CD4-positive, alpha-beta T cell treated with Interleukin-21 for 1 hour (primary cell): ENCODE data around the gene SLC22A9.
"Not testable (repeated sequence)": the region's sequence is repeated elsewhere in the genome, so short reads cannot be mapped to it uniquely, and the experiment has no call there.

Experiments
- DNase-seq: peaks from one replicate; pipeline ENCODE4 v3.0.0-alpha.2; 2020

The SLC22A9 gene

DNA sequence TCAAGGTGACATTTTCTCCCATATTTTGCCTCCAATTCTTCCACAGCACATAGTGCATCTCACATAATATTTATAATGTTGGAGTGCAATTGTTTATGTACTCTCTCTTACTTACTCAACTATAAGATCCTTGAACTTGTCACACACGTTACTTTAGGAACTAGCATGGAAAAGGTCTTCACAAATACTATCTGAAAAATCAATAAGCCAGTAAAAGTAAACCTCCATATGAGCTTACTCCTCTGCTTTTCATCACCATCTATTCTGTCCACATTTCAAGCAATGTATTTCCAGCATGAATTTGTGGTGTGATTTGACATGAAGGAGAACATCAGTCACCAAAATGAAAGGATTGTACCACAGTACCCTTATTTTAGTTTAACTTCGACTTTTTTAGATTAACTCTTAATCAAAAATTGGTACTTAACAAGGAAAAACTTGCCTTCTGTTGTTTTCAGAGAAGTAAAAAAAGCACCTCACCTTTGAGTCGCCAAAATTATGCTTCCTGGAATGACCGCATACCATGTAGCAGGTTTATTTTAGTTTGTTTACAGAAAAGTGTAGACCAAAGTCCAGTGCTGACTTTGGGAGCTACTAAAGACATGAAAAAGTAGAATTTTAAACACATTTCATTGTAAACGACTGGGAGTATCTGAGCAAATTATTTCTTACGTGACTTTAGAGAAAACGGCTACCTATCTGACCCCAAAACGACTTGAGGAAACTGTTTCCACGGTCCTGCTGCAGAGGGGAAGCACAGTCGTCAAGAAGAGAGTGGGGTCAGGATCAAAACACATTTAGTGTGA lies at the start of gene SLC22A9:
SLC22A9 (plus strand) TSS at position 621 of the 806 bp plus-strand sequence. CDS start 272 bp downstream, outside the sequence.
- DNase-seq, result no peak

DNA sequence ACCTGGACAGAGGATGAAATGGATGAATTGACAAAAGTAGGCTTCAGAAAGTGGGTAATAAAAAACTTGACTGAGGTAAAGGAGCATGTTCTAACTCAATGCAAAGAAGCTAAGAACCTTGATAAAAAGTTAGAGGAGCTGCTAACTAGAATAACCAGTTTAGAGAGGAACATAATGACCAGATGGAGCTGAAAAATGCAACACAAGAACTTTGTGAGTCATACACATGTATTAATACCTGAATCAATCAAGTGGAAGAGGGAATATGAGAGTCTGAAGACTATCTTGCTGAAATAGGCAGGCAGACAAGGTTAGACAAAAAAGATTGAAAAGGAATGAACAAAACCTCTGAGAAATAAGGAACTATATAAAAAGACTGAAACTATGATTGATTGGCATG lies 47.9 kb upstream of the SLC22A9 start:
- DNase-seq, result no peak

DNA sequence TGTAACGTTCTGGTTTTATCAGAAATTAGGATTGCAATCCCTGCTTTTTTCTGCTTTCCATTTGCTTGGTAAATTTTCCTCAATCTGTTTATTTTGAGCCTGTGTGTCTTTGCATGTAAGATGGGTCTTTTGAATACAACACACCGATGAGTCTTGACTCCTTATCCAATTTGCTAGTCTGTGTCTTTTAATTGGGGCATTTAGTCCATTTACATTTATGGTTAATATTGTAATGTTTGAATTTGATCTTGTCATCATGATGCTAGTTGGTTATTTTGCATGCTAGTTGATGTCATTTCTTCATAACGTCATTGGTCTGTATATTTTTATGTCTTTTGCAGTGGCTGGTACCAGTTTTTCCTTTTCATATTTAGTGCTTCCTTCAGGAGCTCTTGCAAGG lies 34.5 kb upstream of the SLC22A9 start:
- not testable (repeated sequence) for DNase-seq

DNA sequence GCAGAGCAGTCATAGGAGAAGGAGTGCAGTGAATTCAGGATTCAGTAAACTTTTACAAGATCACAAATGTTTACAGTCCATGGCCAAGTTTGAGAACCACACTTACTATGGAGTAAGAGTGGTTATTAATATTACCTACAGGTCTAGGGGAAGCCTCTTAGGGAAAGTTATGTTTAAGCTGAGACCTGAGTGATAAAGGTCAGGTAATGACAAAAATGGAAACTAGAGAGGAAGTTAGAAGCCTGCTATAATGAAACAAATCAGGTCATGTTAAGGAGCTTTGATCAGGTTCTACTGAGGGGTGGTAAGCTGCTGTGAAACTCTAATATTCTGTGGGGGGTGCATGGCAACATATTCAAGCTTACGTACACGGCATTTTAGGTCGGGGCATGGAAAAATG lies 32.5 kb upstream of the SLC22A9 start:
- DNase-seq, result no peak

DNA sequence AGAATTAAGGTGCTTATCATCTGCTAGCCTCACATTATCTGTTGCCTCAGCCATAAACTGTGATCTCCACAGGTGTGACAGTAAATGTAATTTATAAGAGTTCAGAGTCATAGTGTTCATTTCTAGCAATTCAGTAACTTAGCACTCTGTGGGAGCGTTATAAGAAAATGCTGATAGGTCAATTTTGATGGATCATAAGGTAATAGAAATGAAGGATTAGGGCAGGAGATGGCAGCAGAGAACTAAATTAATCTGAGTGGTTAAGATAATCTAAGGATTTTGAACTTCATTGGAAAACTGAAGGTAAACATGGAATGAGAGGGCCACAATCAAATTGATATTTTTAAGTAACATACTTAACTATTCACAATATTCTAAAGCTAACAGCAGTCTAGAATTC lies 26.5 kb upstream of the SLC22A9 start:
- DNase-seq, result no peak

DNA sequence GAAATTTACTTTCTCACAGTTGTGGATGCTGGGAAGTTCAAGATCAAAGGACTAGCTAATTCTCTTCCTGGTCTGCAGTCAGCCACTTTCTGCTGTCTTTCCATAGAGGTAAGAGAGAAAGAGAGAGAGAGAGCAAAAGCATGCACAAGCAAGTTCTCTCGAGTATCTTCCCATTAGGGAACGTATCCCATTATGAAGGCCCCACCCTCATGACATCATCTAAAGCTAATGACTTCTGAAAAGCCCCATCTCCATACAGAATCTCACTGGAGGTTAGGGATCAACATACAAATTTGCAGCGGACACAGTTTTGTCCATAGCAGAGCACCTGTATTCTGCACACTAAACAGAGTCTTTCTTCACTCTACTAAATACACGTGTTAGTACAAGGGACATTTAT lies 17.4 kb upstream of the SLC22A9 start:
- no peak for DNase-seq

DNA sequence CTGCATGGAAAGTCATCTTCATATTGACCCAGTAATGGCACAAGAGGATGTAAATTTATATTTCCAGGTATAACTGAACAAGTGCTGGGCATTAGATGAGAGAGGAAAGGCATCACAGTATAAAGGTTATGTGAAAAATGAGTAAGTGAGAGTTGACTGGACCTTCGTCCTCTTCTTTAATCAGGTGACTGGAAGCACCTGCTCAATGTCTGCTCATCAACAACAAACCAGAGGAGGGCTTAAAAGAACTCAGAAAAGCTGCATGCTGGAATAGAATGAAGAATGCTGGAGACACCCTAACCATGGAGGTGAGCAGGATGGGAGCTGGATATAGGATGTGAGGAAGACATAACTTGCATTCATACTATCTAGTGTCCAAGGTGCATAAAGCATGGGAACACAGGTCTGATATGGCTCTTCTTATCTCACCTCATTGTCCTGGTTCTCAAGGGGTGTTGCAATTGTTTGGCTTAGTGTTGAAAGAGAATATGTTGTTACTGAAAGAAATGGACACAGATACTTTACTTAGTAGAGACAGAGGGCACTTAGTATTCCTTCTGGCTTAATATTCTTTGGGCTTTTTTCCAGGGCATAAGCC lies 7.3 kb upstream of the SLC22A9 start:
- no peak for DNase-seq

DNA sequence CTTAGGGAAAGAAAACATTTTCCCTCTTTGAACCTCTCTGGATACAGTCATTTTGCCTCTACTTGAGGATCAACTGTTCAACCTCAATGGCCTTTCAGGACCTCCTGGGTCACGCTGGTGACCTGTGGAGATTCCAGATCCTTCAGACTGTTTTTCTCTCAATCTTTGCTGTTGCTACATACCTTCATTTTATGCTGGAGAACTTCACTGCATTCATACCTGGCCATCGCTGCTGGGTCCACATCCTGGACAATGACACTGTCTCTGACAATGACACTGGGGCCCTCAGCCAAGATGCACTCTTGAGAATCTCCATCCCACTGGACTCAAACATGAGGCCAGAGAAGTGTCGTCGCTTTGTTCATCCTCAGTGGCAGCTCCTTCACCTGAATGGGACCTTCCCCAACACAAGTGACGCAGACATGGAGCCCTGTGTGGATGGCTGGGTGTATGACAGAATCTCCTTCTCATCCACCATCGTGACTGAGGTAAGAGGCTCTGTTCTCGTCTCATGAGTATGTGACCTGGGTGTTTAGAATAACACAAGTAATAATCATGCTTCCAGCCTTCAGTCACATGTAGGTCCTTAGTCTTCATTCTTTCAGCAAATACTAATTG lies 495 bp downstream of the SLC22A9 start:
- no peak for DNase-seq

DNA sequence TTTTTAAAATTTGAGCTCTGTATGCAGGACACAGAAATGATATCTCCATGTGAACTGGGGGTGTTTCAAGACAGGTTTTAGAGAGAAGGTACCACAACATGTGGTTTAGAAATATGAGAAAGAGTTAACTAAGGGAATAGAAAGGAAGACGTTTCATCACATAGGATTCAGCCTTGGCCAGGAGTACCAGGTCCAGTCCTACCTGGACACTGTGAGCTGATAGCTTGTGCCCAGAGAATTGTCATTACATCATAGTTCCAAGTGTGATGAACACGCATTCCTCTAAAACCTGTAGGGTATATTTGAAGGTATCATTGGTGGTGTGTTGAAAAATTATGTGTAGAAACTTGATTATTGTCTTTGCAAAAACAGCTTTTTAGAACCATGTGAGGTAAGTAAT lies 1.8 kb downstream of the SLC22A9 start:
- no peak for DNase-seq

DNA sequence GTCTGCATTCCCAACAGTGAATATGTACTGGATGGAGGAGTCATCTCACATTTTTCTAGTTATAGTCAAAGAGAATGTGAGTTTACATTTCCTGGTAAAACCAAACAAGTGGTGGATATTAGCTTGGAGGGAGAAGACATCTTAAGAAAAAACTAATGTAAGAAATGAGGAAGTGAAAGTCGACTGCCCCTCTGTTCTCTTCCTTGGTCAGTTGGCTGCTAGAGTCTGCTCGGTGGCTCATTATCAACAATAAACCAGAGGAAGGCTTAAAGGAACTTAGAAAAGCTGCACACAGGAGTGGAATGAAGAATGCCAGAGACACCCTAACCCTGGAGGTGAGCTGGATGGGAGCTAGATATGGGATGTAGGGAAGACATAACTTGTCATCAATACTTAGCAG lies 5.8 kb downstream of the SLC22A9 start:
- no peak for DNase-seq

DNA sequence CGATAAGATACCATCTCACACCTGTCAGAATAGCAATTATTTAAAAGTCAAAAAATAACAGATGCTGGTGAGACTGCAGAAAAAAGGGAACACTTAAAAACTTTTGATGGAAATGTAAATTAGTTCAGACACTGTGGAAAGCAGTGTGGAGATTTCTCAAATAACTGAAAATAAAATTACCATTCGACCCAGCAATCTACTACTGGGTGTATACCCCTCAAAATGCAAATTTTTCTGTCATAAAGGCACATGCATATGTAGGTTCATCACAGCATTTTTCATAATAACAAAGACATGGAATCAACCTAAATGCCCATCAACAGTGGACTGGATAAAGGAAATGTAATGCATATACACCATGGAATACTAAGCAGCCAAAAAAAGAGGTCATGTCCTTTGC lies 10.5 kb downstream of the SLC22A9 start:
- DNase-seq, result no peak

DNA sequence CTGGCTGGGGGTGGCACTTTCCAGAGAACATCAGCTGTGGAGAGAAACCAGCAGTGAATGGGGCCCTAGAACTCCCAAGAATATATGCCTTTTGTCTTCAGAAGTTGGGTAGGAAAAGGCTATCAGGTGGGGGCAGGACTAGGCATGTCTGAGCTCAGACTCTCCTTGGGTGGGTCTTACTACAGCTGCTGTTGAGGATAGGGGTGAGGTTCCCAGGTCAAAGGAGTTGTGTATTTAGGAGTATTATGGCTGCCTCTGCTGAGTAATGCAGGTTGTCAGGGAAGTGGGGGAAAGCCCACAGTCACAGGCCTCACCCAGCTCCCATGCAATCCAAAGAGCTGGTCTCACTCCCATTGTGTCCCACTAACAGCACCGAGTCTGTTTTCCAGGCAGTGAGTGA lies 26.1 kb downstream of the SLC22A9 start:
- DNase-seq, result no peak

DNA sequence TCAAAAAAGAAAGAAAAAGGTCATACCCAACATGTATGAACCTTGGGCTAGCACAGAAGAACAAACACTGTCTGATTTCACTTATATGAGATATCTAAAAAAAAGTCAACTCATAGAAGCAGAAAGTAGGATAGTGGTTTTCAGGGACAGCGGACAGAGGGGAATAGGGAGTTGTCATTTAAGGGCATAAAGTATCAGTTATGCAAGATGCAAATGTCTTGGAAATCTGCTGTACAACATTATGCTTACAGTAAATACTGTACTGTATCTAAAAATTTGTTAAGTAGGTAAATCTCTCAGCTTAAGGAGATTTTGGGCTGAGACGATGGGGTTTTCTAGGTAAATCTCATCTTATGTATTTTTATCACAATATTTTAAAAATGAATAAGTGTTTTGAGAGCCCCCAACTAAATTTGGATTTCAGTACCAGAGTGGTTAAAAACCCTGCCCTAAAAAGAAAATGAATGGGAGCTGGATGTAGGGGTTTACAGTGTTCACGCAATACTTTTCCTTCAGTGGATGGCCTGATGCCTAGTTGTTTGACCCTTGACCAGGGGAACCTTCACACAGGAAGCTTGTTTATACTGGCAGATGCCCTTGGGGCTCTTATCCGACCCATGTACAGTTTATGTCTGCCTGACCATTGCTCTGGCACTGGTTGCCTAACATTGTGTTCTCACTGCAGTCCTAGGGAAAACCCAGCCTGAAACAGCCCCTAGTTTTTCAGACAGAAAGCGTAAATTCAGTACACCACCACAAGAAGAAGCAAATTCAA lies 34.8 kb downstream of the SLC22A9 start:
- DNase-seq, result no peak

DNA sequence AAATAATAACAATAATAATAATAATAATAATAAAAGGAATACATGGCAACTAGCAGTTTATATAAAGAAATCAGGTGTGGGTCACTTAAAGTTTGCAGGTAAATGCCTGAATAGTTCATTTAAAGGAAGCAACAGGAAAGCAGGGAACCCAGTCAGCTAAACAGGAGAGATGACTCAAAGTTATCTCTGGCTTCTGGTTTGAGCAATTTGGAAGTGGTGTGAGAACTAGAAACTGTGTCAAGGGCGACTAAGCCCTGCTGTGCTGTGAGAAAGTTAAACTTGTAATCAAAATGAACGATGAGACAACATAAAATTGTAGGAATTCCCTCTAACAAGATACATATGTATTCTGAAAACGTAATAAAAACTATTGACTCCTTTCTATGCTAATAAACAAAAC lies 35.5 kb downstream of the SLC22A9 start:
- no peak for DNase-seq

DNA sequence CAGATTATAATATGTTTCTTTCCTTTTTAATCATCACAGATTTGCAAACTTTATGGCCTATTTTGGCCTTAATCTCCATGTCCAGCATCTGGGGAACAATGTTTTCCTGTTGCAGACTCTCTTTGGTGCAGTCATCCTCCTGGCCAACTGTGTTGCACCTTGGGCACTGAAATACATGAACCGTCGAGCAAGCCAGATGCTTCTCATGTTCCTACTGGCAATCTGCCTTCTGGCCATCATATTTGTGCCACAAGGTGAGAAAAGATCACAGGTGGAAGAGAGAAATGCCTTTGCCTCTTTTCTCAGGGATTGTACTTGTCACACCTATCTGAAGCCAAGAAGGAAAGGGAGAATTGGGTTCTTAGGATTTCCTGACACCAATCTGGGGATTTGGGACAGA lies 36.9 kb downstream of the SLC22A9 start:
- DNase-seq, result no peak

DNA sequence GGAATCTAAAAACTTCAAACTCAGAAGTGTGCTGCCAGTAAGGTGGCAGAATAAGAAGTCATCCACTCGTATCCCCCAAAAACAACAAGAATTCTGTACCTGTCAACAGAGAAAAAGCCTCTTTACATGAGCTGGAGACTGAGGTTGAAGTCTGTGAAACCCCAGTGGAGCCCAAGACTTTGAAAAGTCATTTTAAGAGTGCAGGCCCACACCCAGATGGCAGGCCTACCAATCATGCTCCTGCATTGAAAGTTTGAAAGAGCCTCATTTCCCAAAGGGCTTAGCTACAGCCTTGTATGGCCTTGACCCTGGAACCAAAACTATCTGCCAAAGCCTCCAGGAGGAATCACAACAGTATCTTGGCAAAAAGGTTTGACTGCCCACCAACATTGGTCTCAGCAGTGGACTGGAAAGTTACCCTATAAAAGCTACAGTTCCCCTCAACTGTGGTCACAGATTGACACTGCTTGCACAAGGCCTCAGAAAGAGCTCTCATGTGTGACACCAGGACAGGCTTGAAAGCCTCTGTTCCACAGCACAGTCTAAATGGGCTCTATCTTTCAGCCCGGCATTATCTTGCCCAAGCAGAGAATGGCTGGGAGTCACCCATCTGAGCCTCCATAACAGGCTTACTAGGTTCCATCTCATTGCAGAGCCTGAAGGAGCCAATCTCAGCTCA lies 47.7 kb downstream of the SLC22A9 start:
- DNase-seq, result no peak

DNA sequence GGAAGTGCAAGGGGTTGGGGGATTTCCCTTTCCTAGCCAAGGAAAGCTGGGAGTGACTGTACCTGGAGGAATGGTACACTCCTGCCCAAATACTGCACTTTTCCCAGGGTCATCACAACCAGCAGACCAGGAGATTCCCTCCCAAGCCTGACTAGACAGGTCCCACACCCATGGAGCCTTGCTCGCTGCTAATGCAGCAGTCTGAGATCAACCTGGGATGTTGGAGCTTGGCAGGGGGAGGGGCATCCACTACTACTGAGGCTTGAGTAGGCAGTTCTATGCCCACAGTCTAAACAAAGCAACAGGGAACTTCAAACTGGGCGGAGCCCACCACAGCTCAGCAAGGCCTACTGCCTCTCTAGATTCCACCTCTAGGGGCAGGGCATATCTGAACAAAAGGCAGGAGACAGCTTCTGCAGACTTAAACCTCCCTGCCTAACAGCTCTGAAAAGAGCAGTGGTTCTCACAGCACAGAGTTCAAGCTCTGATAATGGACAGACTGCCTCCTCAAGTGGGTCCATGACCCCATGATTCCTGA lies 58.5 kb downstream of the SLC22A9 start:
- no peak for DNase-seq

DNA sequence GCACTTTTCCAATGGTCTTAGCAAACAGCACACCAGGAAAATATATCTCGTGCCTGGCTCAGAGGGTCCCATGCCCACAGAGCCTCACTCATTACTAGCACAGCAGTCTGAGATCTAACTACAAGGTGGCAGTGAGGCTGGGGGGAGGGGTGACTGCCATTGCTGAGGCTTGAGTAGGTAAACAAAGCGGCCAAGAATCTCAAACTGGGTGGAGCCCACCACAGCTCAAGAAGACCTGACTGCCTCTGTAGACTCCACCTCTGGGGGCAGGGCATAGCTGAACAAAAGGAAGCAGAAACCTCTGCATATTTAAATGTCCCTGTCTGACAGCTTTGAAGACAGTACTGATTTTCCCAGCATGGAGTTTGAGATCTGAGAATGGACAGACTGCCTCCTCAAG lies 61.1 kb downstream of the SLC22A9 start:
- not testable (repeated sequence) for DNase-seq

DNA sequence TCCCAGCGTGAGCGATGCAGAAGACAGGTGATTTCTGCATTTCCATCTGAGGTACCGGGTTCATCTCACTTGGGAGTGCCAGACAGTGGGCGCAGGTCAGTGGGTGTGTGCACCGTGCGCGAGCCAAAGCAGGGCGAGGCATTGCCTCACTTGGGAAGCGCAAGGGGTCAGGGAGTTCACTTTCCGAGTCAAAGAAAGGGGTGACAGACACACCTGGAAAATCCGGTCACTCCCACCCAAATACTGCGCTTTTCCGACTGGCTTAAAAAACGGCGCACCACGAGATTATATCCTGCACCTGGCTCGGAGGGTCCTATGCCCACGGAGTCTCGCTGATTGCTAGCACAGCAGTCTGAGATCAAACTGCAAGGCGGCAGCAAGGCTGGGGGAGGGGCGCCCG lies 65.8 kb downstream of the SLC22A9 start:
- DNase-seq, result not testable (repeated sequence)

DNA sequence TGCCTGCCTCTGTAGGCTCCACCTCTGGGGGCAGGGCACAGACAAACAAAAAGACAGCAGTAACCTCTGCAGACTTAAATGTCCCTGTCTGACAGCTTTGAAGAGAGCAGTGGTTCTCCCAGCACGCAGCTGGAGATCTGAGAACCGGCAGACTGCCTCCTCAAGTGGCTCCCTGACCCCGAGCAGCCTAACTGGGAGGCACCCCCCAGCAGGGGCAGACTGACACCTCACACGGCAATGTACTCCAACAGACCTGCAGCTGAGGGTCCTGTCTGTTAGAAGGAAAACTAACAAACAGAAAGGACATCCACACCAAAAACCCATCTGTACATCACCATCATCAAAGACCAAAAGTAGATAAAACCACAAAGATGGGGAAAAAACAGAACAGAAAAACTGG lies 66.2 kb downstream of the SLC22A9 start:
- DNase-seq, result not testable (repeated sequence)

DNA sequence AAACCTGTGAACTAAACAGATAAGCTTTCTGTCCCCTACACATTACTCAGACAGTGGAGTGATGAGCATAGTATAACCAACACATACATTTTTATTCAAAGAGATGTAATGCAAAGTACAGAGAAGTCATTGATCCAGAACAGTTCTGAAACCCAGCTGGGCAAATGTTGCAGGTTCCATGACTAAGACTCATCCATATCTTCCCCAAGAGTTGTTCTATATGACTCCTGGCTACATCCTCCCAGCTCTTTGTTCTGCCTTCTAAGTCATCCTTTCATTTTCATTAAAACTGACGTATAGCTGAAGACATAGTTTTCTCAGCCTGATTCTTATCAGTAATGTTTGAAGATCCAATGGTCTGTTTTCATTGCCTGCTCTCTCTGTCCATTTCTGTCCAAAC lies 74.1 kb downstream of the SLC22A9 start:
- DNase-seq, result no peak

DNA sequence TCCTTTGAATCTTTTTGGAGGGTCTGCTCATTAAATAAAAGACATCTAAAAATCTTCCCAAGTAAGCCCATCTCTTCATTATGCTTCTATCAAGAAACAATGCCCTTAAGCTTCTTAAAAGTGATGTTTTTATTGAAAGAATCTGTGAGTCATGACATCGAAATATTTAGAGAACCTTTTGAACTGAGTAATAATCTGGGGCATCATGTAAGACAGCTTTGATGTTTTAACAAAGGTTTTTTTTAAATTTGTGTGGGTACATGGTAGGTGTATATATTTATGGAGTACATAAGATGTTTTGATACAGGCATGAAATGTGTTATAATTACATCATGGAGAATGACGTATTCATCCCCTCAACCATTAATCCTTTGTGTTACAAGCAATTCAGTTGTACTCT lies 74.6 kb downstream of the SLC22A9 start:
- no peak for DNase-seq

DNA sequence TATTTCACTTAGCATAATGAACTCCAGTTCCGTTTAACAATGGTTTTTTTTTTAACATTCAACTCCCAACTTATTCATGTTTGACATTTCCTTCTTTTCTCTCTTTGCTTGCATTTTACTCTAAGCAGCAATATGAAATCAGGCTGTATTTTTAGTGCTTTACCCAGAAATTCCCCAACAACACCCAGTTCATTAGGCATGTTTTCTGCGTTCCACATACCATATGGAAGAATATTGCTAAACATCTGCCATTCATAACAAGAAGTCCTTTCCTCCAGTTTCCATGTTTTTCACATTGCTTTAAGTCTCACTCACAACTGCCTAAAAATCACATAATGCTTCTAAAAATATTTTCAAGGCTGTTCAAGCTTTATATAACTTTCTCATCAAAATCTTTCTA lies 75.5 kb downstream of the SLC22A9 start:
- DNase-seq, result no peak
